H1 (cell line): ENCODE results near the gene ZBTB46. TPM values are rescaled to one million over a fixed set of nuclear protein-coding genes. Genes with fewer than 3 reads are reported as not detected.
A peak's percentile ranks its signal among the peaks of the same experiment; 100 is the strongest.

ENCODE experiments used
- CTCF ChIA-PET: fragments of 300-600 bp; sonication (Branson Sonifier 250); formaldehyde crosslinking; loops from one replicate; lab custom pipeline; 2021; ENCODE audit not compliant: partially characterized antibody; lab: Charles Lee
- POLR2A ChIA-PET: fragments of 300-600 bp; sonication (Branson Sonifier 250); formaldehyde crosslinking; loops from one replicate; lab custom pipeline; 2021; ENCODE audit warnings: inconsistent platforms; ENCODE audit not compliant: partially characterized antibody; lab: Charles Lee
- DNase-seq, 2 experiments: peaks; one replicate each; pipeline versions ENCODE4 v3.0.0 to v3.0.0-alpha.2; 2010 to 2022; ENCODE audit warnings: low spot score in 2 of 2, low read depth in 1 of 2, mixed read lengths in 1 of 2
- FAIRE-seq: peaks from 2 replicates; lab custom pipeline; 2011; peaks lifted over from hg19 to GRCh38; lab: Jason Lieb, UNC
- H2AFZ ChIP-seq: 2 replicates; pipeline ENCODE4 v1.8.1; 2012; ENCODE audit warnings: low read length, inconsistent platforms
- H2AK5ac ChIP-seq: 2 replicates; pipeline ENCODE4 v1.6.1; 2013; ENCODE audit warnings: low read depth, low read length
- H2BK120ac ChIP-seq: replicated peaks from 2 replicates; pipeline ENCODE3; 2013; ENCODE audit warnings: low read depth, low read length, inconsistent platforms
- H2BK12ac ChIP-seq: 2 replicates; pipeline ENCODE4 v1.6.1; 2013; ENCODE audit warnings: low read depth, low read length
- H2BK15ac ChIP-seq: 2 replicates; pipeline ENCODE4 v1.6.1; 2013; ENCODE audit warnings: low read length
- H2BK20ac ChIP-seq: 2 replicates; pipeline ENCODE4 v1.6.1; 2013; ENCODE audit warnings: low read length
- H2BK5ac ChIP-seq: 2 replicates; pipeline ENCODE4 v1.6.1; 2013; ENCODE audit warnings: low read depth, low read length
- H3K14ac ChIP-seq: 2 replicates; pipeline ENCODE4 v1.6.1; 2013; ENCODE audit warnings: inconsistent platforms; ENCODE audit not compliant: insufficient read length
- H3K18ac ChIP-seq: 2 replicates; pipeline ENCODE4 v1.6.1; 2013; ENCODE audit warnings: low read length; ENCODE audit errors: extremely low read depth
- H3K23ac ChIP-seq: 2 replicates; pipeline ENCODE4 v1.6.1; 2013; ENCODE audit warnings: inconsistent platforms; ENCODE audit not compliant: insufficient read length
- H3K23me2 ChIP-seq: 2 replicates; pipeline ENCODE4 v1.6.1; 2013; ENCODE audit warnings: low read depth, low read length
- H3K27ac ChIP-seq: 2 replicates; pipeline ENCODE4 v1.6.1; 2011; ENCODE audit warnings: low read depth, low read length, inconsistent platforms
- H3K27me3 ChIP-seq, 4 experiments: replicated peaks in 1 of 4; 1 replicate in 1 of 4; 2 replicates in 3 of 4; pipeline versions ENCODE4 v1.6.1 to v1.8.1; 2011 to 2013; ENCODE audit warnings: low read length in 3 of 4, mild to moderate bottlenecking in 3 of 4, inconsistent platforms in 2 of 4, mixed read lengths in 2 of 4, moderate library complexity in 1 of 4; ENCODE audit not compliant: control insufficient read depth in 3 of 4, insufficient read depth in 3 of 4; ENCODE audit errors: extremely low read depth in 1 of 4
- H3K36me3 ChIP-seq, 4 experiments: 2 replicates each; pipeline versions ENCODE4 v1.6.1 to v1.8.1; 2011 to 2013; ENCODE audit warnings: mild to moderate bottlenecking in 4 of 4, low read length in 3 of 4, moderate library complexity in 2 of 4, control low read depth in 1 of 4, inconsistent platforms in 1 of 4; ENCODE audit not compliant: insufficient read depth in 4 of 4, control insufficient read depth in 2 of 4
- H3K4ac ChIP-seq: replicated peaks from 2 replicates; pipeline ENCODE3; 2013; ENCODE audit warnings: low read length, low read depth, mixed read lengths, inconsistent platforms; ENCODE audit not compliant: insufficient read length
- H3K4me1 ChIP-seq, 4 experiments: replicated peaks in 1 of 4; 1 replicate in 1 of 4; 2 replicates in 3 of 4; pipeline versions ENCODE4 v1.6.1 to v1.8.1; 2011 to 2013; ENCODE audit warnings: low read length in 3 of 4, inconsistent platforms in 2 of 4, mixed read lengths in 1 of 4; ENCODE audit not compliant: insufficient read depth in 4 of 4, control insufficient read depth in 3 of 4
- H3K4me2 ChIP-seq, 2 experiments: 2 replicates each; pipeline versions ENCODE4 v1.6.1 to v1.8.1; 2011 to 2013; ENCODE audit warnings: low read depth in 2 of 2, low read length in 2 of 2, control low read depth in 1 of 2, inconsistent platforms in 1 of 2, mild to moderate bottlenecking in 1 of 2; ENCODE audit not compliant: insufficient read depth in 1 of 2
- H3K4me3 ChIP-seq, 4 experiments: fragments of 200-600, 300-600 bp in 1 of 4; sonication (generic), shearing (Covaris generic), sonication (Bioruptor Twin) in 1 of 4; 2 replicates each; pipeline versions ENCODE4 v1.5.1 to v1.8.1; 2011 to 2016; ENCODE audit warnings: low read length in 4 of 4, low read depth in 3 of 4, control low read depth in 2 of 4, inconsistent platforms in 2 of 4, mild to moderate bottlenecking in 2 of 4, mixed read lengths in 1 of 4, moderate library complexity in 1 of 4; ENCODE audit not compliant: insufficient read depth in 2 of 4; ENCODE audit errors: extremely low read depth in 1 of 4
- H3K56ac ChIP-seq: replicated peaks from 2 replicates; pipeline ENCODE3; 2013; ENCODE audit warnings: low read depth, mild to moderate bottlenecking, mixed read lengths, low read length, inconsistent platforms; ENCODE audit not compliant: insufficient read length
- H3K79me1 ChIP-seq: 2 replicates; pipeline ENCODE4 v1.6.1; 2013; ENCODE audit warnings: low read depth, low read length, control low read depth
- H3K79me2 ChIP-seq, 2 experiments: 2 replicates each; pipeline versions ENCODE4 v1.6.1 to v1.8.1; 2012 to 2013; ENCODE audit warnings: low read length in 2 of 2, mild to moderate bottlenecking in 2 of 2, inconsistent platforms in 1 of 2; ENCODE audit not compliant: insufficient read depth in 2 of 2, control insufficient read depth in 1 of 2
- H3K9ac ChIP-seq, 4 experiments: replicated peaks in 1 of 4; 1 replicate in 1 of 4; 2 replicates in 3 of 4; pipeline versions ENCODE4 v1.6.1 to v1.8.1; 2011 to 2013; ENCODE audit warnings: low read depth in 3 of 4, low read length in 3 of 4, control low read depth in 2 of 4, mild to moderate bottlenecking in 2 of 4, moderate library complexity in 2 of 4, inconsistent platforms in 1 of 4; ENCODE audit errors: extremely low read depth in 1 of 4
- H3K9me3 ChIP-seq, 2 experiments: 2 replicates each; pipeline versions ENCODE4 v1.6.1 to v1.8.1; 2012 to 2013; ENCODE audit warnings: mild to moderate bottlenecking in 2 of 2, moderate library complexity in 2 of 2, control low read depth in 1 of 2, inconsistent platforms in 1 of 2, low read depth in 1 of 2, low read length in 1 of 2, mixed read lengths in 1 of 2; ENCODE audit not compliant: insufficient read depth in 2 of 2
- H4K20me1 ChIP-seq, 2 experiments: replicated peaks in 1 of 2; 2 replicates each; pipeline versions ENCODE3 to v1.8.1; 2011 to 2013; ENCODE audit warnings: inconsistent platforms in 2 of 2, low read length in 2 of 2, mild to moderate bottlenecking in 1 of 2; ENCODE audit not compliant: insufficient read depth in 2 of 2, control insufficient read depth in 1 of 2
- H4K5ac ChIP-seq: 2 replicates; pipeline ENCODE4 v1.6.1; 2013; ENCODE audit warnings: low read length, low read depth, mixed read lengths, inconsistent platforms; ENCODE audit not compliant: insufficient read length
- H4K8ac ChIP-seq: 2 replicates; pipeline ENCODE4 v1.8.0; 2013; ENCODE audit warnings: mild to moderate bottlenecking, moderate library complexity, low read length, inconsistent platforms; ENCODE audit not compliant: insufficient read depth; ENCODE audit errors: extremely low read depth
- H4K91ac ChIP-seq: replicated peaks from 2 replicates; pipeline ENCODE3; 2013; ENCODE audit warnings: low read length, mixed read lengths, inconsistent platforms; ENCODE audit not compliant: insufficient read length
- BRCA1 ChIP-seq: IDR thresholded peaks from 2 replicates; pipeline ENCODE4 v1.6.1; 2012; ENCODE audit warnings: low read depth, low read length, improper control_type of control experiment
- CTCF ChIP-seq, 3 experiments: IDR thresholded peaks; 1 replicate in 2 of 3; 2 replicates in 1 of 3; pipeline versions ENCODE4 v1.5.1 to v1.6.1; 2011; ENCODE audit warnings: low read length in 3 of 3, mild to moderate bottlenecking in 3 of 3, inconsistent platforms in 2 of 3, low read depth in 1 of 3, moderate library complexity in 1 of 3; ENCODE audit not compliant: insufficient read depth in 1 of 3; ENCODE audit errors: control extremely low read depth in 1 of 3
- WGBS, 2 experiments: shearing (Covaris generic) in 1 of 2; methylation state at CpG; one replicate each; pipeline versions ENCODE4 v1.1.6 to v1.1.7; 2013 to 2015; ENCODE audit warnings: low lambda C conversion rate in 2 of 2, mixed read lengths in 2 of 2, inconsistent platforms in 1 of 2, low coverage in 1 of 2, missing lambda C conversion rate in 1 of 2; ENCODE audit not compliant: insufficient replicate concordance in 2 of 2, insufficient coverage in 1 of 2, insufficient read length in 1 of 2; ENCODE audit errors: extremely low coverage in 1 of 2, missing lambda C conversion rate in 1 of 2; 5-methylcytosine and 5-hydroxymethylcytosine counted together
- polyA plus RNA-seq, 7 experiments: library from polyadenylated mRNA; depleted of rRNA in 3 of 7; stranded (reverse) in 5 of 7; unstranded in 2 of 7; fragments of >200 nt in 5 of 7; fragments of 200-250 nt in 2 of 7; gene quantifications; 1 replicate in 5 of 7; 2 replicates in 1 of 7; 4 replicates in 1 of 7; pipeline versions ENCODE4 v1.2.1 to v1.2.3, GENCODE V29; 2011 to 2013; ENCODE audit warnings: missing spikeins in 2 of 7, mixed read lengths in 2 of 7
- total RNA-seq: library from RNA; stranded (reverse); fragmentation: NEBNext Ultra II Directional; extraction: Animal tissue kit (Norgen Biotek cat#: 25700); gene quantifications from 2 replicates; pipeline ENCODE4 v1.2.1, GENCODE V29; 2021

ZBTB46 gene
- total and polyA plus RNA-seq, 2 of the 8 experiments (the other 6 are each of a cell fraction or from before 2014, with no cell fraction given): 6.4 to 22.4 TPM

GRCh38 chr20:63778857-63779256 is 52.2 kb downstream of the ZBTB46 start:
- CTCF ChIA-PET: interaction anchor here (0.6 to 10.7 kb wide), 11 partner anchors 10 to 100 kb away, joined by 3 to 191 read pairs (median 3); partner anchors contain the start of gene ABHD16B
- Histone ChIP-seq H3K9ac (no peak overlapping the region), H3K4me2 (no peak overlapping the region), H4K20me1 (peaks cover 3 to 14% of the 10 kb centered on the region in 2 experiments), H2BK20ac (no peak overlapping the region), H3K4me3 (no peak overlapping the region), H2BK12ac (no peak overlapping the region), H3K14ac (no peak overlapping the region), H2BK15ac (no peak overlapping the region), H2BK120ac (no peak overlapping the region), H3K36me3 (no peaks in the 10 kb centered on the region; a peak in 1 of 8 replicates), H3K23me2 (peaks cover 7% of the 10 kb centered on the region; the same call in 1 of the 2 replicates), H4K91ac (no peak overlapping the region), H3K79me2 (peaks cover 4 to 11% of the 10 kb centered on the region in 2 experiments; a peak in 2 of 4 replicates), H3K56ac (no peak overlapping the region), H3K18ac (no peak overlapping the region), H3K79me1 (peaks cover 12% of the 10 kb centered on the region), H3K23ac (no peak overlapping the region), H2AK5ac (no peak overlapping the region), H3K4ac (peak overlapping the region; percentile 38), H3K27ac (no peak overlapping the region), H2BK5ac (no peak overlapping the region), H4K5ac (no peak overlapping the region), H3K9me3 (peaks cover 0 to 3% of the 10 kb centered on the region in 2 experiments; a peak in 1 of 4 replicates), H3K27me3 (no peaks in the 10 kb centered on the region), H4K8ac (no peak overlapping the region), H3K4me1 (peaks cover 0 to 9% (median 6%) of the 10 kb centered on the region in 4 experiments; a peak in 5 of 7 replicates), H2AFZ (no peak overlapping the region)
- 93% methylated on average over 9 of the region's 9 CpGs; no CpG with 5 or more reads in 1 of the 2 experiments for WGBS, 2 experiments
- DNase-seq (no peak), FAIRE-seq (no peak)
- POLR2A ChIA-PET: interaction anchor here (1.2 kb wide), 1 partner anchor 69 kb away, joined by 3 read pairs; no protein-coding TSS in a partner anchor
- peak; percentile 32 to 42 (median 35) for TF ChIP-seq CTCF (IDR thresholded peaks at IDR 0.05; ENCODE audit: control extremely low read depth in 1 of 3, insufficient read depth in 1 of 3, low read depth in 1 of 3, low read length in 3 of 3)
- no peak for TF ChIP-seq BRCA1
